SU-DHL-6 (cell line): ENCODE data around the gene PDK3.

Experiments
- EZH2phosphoT487 ChIP-seq: fragments of 200-600 bp; sonication (generic), shearing (Covaris generic); conservative IDR thresholded peaks from 2 replicates; pipeline ENCODE4 v1.6.1; 2018; ENCODE audit warnings: mild to moderate bottlenecking, antibody characterized with exemption, low read length, moderate library complexity, mixed read lengths
- TF ChIP-seq, protein P1 (sequence below): fragments of 200-600 bp; sonication (generic); IDR thresholded peaks from one replicate; pipeline ENCODE4 v1.5.1; 2017; ENCODE audit warnings: antibody characterized with exemption, mild to moderate bottlenecking, low read length, moderate library complexity; ENCODE audit not compliant: insufficient read depth, poor library complexity, severe bottlenecking

DNA sequence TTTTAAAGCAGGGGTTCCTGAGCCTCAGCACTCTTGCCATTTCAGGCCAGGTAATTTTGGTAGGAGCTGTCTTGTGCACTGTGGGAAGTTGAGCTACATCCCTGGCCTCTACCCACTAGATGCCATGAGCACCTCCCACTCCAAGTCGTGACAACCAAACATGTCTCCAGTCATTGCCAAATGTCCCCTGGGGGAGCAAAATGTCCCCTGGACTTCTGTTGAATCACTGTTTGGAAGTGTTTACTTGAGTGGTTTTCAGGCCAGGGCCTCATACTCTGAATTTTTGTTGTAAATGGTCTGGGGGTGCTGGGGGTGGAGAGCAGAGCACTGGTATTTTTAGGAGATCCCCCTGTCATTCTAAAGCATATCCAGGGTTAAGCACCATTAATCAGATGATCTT is 3.2 kb downstream of the PDK3 start:
- TF ChIP-seq, protein P1, sequence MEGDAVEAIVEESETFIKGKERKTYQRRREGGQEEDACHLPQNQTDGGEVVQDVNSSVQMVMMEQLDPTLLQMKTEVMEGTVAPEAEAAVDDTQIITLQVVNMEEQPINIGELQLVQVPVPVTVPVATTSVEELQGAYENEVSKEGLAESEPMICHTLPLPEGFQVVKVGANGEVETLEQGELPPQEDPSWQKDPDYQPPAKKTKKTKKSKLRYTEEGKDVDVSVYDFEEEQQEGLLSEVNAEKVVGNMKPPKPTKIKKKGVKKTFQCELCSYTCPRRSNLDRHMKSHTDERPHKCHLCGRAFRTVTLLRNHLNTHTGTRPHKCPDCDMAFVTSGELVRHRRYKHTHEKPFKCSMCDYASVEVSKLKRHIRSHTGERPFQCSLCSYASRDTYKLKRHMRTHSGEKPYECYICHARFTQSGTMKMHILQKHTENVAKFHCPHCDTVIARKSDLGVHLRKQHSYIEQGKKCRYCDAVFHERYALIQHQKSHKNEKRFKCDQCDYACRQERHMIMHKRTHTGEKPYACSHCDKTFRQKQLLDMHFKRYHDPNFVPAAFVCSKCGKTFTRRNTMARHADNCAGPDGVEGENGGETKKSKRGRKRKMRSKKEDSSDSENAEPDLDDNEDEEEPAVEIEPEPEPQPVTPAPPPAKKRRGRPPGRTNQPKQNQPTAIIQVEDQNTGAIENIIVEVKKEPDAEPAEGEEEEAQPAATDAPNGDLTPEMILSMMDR: no peak
- no peak for TF ChIP-seq EZH2phosphoT487
